HEK293T (cell line): ENCODE results near the gene LRP5.

Source experiments
- CTCF ChIA-PET: fragments of 350-600 bp; formaldehyde crosslinking; extraction: SDS; loops from one replicate; lab custom pipeline; 2021; ENCODE audit warnings: antibody characterized with exemption, inconsistent platforms; lab: Yijun Ruan, JAX
- POLR2A ChIA-PET: fragments of 350-600 bp; formaldehyde crosslinking; extraction: SDS; loops from one replicate; lab custom pipeline; 2020; ENCODE audit warnings: antibody characterized with exemption, inconsistent platforms; lab: Yijun Ruan, JAX
- DNase-seq: peaks from one replicate; pipeline ENCODE4 v3.0.0; 2012; ENCODE audit warnings: mixed read lengths; ENCODE audit errors: extremely low spot score
- ARNT ChIP-seq: fragments of 450-650 bp; IDR thresholded peaks from 2 replicates; pipeline ENCODE4 v1.6.1; 2017; ENCODE audit warnings: mild to moderate bottlenecking
- BHLHE40 ChIP-seq: fragments of 450-650 bp; IDR thresholded peaks from 2 replicates; pipeline ENCODE4 v1.6.1; 2016; ENCODE audit warnings: mild to moderate bottlenecking, moderate library complexity, borderline replicate concordance
- CTBP1 ChIP-seq: fragments of 450-650 bp; IDR thresholded peaks from 2 replicates; pipeline ENCODE4 v1.6.1; 2016; ENCODE audit warnings: borderline replicate concordance
- ELF4 ChIP-seq: fragments of 450-650 bp; IDR thresholded peaks from 2 replicates; pipeline ENCODE4 v1.6.1; 2017; ENCODE audit warnings: antibody characterized with exemption
- FOXA1 ChIP-seq: fragments of 450-650 bp; IDR thresholded peaks from 2 replicates; pipeline ENCODE4 v1.6.1; 2016; ENCODE audit warnings: mild to moderate bottlenecking
- FOXK2 ChIP-seq: fragments of 450-650 bp; IDR thresholded peaks from 2 replicates; pipeline ENCODE4 v1.6.1; 2016; ENCODE audit warnings: mild to moderate bottlenecking
- FOXM1 ChIP-seq: fragments of 450-650 bp; IDR thresholded peaks from 2 replicates; pipeline ENCODE4 v1.6.1; 2017; ENCODE audit warnings: mild to moderate bottlenecking, borderline replicate concordance
- HDGF ChIP-seq: fragments of 450-650 bp; IDR thresholded peaks from 2 replicates; pipeline ENCODE4 v1.6.1; 2017; ENCODE audit warnings: antibody characterized with exemption, borderline replicate concordance
- L3MBTL2 ChIP-seq: fragments of 450-650 bp; conservative IDR thresholded peaks from 2 replicates; pipeline ENCODE4 v1.6.1; 2016; ENCODE audit warnings: mild to moderate bottlenecking
- LEF1 ChIP-seq: fragments of 450-650 bp; IDR thresholded peaks from 2 replicates; pipeline ENCODE4 v1.6.1; 2017; ENCODE audit warnings: mild to moderate bottlenecking, borderline replicate concordance
- NFRKB ChIP-seq: fragments of 450-650 bp; IDR thresholded peaks from 2 replicates; pipeline ENCODE4 v1.6.1; 2016; ENCODE audit warnings: mild to moderate bottlenecking, moderate library complexity
- PKNOX1 ChIP-seq: fragments of 450-650 bp; IDR thresholded peaks from 2 replicates; pipeline ENCODE4 v1.6.1; 2016
- SP1 ChIP-seq: fragments of 450-650 bp; IDR thresholded peaks from 2 replicates; pipeline ENCODE4 v1.6.1; 2017
- SUZ12 ChIP-seq: fragments of 450-650 bp; IDR thresholded peaks from 2 replicates; pipeline ENCODE4 v1.6.1; 2016; ENCODE audit warnings: mild to moderate bottlenecking
- TARDBP ChIP-seq: fragments of 450-650 bp; IDR thresholded peaks from 2 replicates; pipeline ENCODE4 v1.6.1; 2016
- ZNF384 ChIP-seq: fragments of 450-650 bp; IDR thresholded peaks from 2 replicates; pipeline ENCODE4 v1.6.1; 2016

LRP5 gene

GRCh38 chr11:68436162-68436888, 123.9 kb downstream of the LRP5 start:
- CTCF ChIA-PET: no interaction called here
- DNase-seq: no peak
- TF ChIP-seq SP1: no peak
- no peak for TF ChIP-seq BHLHE40
- no peak for TF ChIP-seq CTBP1
- POLR2A ChIA-PET: no interaction called here

DNA sequence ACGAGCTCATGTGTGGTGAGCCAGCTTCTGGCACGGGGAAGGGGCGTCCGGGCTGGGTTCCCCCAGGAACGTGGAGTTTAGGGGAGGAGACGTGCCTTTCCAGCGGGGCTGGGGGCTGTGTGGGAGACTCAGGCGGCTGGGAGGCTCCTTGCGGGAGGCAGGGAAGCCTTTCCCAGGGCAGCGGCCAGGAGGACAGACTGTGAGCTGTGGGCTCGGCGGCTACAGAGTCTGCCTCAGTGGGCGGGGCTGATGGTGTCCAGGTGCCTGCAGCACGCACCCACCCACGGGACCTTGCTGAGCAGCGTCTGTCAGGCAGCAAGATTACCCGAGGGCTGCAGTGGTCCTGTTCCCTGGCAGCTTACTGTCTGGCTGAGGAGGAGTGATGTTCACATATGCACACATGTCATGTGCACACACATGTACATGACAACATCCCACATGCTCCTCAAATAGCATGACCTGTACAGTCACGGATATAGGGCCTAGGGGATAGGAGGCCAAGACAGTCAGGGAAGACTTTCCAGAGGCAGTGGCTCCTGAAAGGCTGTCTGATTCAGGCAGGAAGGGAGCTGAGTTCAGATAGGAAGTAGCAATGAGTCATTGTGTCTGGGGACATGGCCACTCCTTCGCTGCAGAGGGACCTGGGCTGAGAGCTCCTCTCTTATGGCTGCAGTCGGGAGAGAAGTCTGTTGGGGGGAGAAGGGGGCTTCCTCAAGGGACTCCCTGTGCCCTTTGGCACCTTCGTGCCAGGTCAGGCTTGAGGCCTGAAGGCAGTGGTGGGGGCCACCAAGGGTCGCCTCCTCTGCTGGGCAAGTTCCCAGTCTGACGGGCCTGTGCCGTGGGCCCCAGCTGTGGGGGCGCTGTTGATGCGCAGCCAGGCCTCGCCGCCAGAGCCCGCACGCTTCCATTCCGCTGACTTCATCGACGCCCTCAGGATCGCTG, 124.9 kb downstream of the LRP5 start:
- DNase-seq: no peak
- CTCF ChIA-PET: no interaction called here
- POLR2A ChIA-PET: no interaction called here
- TF ChIP-seq L3MBTL2 (no peak), FOXA1 (no peak), LEF1 (no peak), CTBP1 (no peak), SUZ12 (no peak), PKNOX1 (no peak), ARNT (no peak), FOXM1 (no peak), FOXK2 (no peak), SP1 (no peak), ZNF384 (no peak), NFRKB (no peak), ELF4 (no peak), BHLHE40 (no peak), TARDBP (no peak), HDGF (no peak)

- ChIA-PET POLR2A (no interaction called here), CTCF (no interaction called here)
- TF ChIP-seq FOXM1 (no peak), CTBP1 (no peak), ARNT (no peak), LEF1 (no peak), ELF4 (no peak), PKNOX1 (no peak), BHLHE40 (no peak), SP1 (no peak), HDGF (no peak), TARDBP (no peak), ZNF384 (no peak), L3MBTL2 (no peak)
- DNase-seq: no peak
Observed at GRCh38 chr11:68437927-68438657, 125.7 kb downstream of the LRP5 start.

- POLR2A ChIA-PET: no interaction called here
- DNase-seq: no peak
- CTCF ChIA-PET: no interaction called here
- TF ChIP-seq TARDBP (no peak), PKNOX1 (no peak), SP1 (no peak), ZNF384 (no peak), FOXK2 (no peak), NFRKB (no peak), CTBP1 (no peak), BHLHE40 (no peak), L3MBTL2 (no peak), ARNT (no peak), FOXA1 (no peak), ELF4 (no peak)
Observed at GRCh38 chr11:68438658-68439259, 126.4 kb downstream of the LRP5 start.

DNA sequence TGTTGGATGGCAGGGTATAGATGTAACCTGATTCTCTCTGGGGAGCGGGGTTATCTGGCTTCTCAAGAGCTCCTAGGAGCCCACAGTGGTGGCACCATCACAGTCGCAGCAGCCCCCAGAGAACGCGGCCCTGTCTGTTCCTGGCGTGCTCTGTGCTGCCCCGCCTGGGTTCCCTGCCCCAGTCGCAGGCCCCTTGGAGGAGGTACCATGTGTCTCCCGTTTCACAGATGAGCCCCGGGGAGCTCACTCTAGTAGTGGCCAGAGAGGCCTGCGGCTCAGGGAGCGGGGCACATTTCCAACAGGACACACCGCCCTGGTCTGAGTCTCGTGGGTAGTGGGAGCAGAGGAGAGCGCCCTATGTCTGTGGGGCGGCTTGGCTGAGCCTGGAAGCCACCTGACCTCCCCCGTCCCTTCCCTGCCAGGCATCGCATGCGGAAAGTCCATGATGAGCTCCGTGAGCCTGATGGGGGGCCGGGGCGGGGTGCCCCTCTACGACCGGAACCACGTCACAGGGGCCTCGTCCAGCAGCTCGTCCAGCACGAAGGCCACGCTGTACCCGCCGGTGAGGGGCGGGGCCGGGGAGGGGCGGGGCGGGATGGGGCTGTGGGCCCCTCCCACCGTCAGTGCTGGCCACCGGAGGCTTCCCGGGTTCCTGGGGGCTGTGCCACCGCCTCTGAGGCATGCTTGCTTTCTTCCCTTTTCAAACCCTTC, 127.1 kb downstream of the LRP5 start:
- ChIA-PET CTCF (no interaction called here), POLR2A (no interaction called here)
- TF ChIP-seq NFRKB (no peak), L3MBTL2 (no peak), FOXA1 (no peak), ARNT (no peak), BHLHE40 (no peak), PKNOX1 (no peak), HDGF (no peak), CTBP1 (no peak), FOXK2 (no peak), TARDBP (no peak), ZNF384 (no peak), FOXM1 (no peak), ELF4 (no peak)

More for the DNA sequence above, 127.1 kb downstream of the LRP5 start:
- no peak for DNase-seq
